RWPE1 (cell line): Measurements from ENCODE around the gene PAWR.

Experiments used
- CTCF ChIA-PET: fragments of 350-600 bp; sonication (Branson Sonifier 250); formaldehyde crosslinking; extraction: SDS; loops from one replicate; lab custom pipeline; 2021; lab: Yijun Ruan, JAX
- POLR2A ChIA-PET: fragments of 400-600 bp; formaldehyde crosslinking; extraction: SDS; loops from one replicate; lab custom pipeline; 2020; ENCODE audit warnings: antibody characterized with exemption; ENCODE audit not compliant: low non-redundant PET; lab: Yijun Ruan, JAX
- DNase-seq: peaks from one replicate; pipeline ENCODE4 v3.0.0; 2012; ENCODE audit warnings: low spot score
- H3K27ac ChIP-seq: fragments of 450-650 bp; 2 replicates; pipeline ENCODE4 v1.5.1; 2017
- TF ChIP-seq, protein P1 (sequence below): fragments of 450-650 bp; conservative IDR thresholded peaks from 2 replicates; pipeline ENCODE4 v1.5.1; 2017; ENCODE audit warnings: low read depth, mild to moderate bottlenecking

The PAWR gene

DNA sequence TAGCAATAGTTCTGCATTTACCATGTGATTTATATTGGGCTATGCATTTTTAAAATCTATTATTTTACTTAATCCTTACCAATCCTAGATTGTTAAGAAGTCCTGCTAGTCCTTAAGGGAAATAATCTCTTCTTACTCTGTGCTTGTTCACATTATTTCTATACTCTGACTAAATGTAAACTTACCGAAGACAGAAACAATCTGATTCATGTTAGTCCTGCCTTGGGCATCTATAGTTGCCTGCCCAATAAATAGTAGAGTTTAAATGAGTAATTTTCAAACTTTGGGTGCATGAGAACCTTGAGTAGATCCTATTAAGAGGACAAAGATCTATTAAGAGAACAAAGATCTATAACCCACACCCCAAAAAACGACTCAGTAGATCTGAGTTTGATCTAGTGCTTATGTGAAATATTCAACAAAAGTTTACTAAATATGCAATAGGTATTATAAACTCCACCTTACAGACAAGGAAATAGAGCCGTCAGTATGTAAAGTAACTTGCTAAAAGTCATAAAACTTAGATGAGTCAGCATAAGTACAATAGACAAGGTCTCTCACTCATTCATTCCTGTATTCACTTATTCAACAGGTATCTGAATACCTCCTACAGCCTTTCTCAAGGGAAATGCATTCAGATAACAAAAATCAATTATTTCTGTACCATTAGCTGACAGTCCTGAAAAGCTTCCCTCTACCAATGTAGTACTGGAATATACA lies 127.6 kb downstream of the PAWR start:
- ChIA-PET CTCF (no interaction called here), POLR2A (no interaction called here)
- DNase-seq: no peak
- H3K27ac ChIP-seq: no peak overlapping the region
- TF ChIP-seq, protein P1, sequence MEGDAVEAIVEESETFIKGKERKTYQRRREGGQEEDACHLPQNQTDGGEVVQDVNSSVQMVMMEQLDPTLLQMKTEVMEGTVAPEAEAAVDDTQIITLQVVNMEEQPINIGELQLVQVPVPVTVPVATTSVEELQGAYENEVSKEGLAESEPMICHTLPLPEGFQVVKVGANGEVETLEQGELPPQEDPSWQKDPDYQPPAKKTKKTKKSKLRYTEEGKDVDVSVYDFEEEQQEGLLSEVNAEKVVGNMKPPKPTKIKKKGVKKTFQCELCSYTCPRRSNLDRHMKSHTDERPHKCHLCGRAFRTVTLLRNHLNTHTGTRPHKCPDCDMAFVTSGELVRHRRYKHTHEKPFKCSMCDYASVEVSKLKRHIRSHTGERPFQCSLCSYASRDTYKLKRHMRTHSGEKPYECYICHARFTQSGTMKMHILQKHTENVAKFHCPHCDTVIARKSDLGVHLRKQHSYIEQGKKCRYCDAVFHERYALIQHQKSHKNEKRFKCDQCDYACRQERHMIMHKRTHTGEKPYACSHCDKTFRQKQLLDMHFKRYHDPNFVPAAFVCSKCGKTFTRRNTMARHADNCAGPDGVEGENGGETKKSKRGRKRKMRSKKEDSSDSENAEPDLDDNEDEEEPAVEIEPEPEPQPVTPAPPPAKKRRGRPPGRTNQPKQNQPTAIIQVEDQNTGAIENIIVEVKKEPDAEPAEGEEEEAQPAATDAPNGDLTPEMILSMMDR: no peak

DNA sequence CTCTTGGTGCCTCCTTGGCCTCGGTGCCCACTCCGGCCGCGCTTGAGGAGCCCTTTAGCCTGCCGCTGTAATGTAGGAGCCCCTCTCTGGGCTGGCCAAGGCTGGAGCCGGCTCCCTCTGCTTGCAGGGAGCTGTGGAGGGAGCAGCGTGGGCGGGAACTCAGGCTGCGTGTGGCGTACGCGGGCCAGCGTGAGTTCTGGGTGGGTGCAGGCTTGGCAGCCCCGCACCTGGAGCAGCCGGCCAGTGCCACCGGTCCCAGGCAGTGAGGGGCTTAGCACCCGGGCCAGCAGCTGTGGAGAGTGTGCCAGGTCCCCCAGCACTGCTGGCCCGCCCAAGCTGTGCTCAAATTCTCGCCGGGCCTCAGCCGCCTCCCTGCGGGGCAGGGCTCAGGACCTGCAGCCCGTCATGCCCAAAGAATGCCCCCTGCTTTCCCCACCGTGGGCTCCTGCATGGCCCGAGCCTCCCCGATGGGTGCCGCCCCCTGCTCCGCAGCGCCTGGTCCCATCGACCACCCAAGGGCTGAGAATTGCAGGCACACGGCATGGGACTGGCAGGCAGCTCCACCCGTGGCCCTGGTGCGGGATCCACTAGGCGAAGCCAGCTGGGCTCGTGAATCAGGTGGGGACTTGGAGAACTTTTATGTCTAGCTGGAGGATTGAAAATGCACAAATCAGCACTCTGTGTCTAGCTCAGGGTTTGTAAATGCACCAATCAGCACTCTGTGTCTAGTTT lies 129.2 kb downstream of the PAWR start:
- H3K27ac ChIP-seq: no peak overlapping the region
- ChIA-PET CTCF (no interaction called here), POLR2A (no interaction called here)
- no peak for DNase-seq
- TF ChIP-seq, protein P1: no peak

DNA sequence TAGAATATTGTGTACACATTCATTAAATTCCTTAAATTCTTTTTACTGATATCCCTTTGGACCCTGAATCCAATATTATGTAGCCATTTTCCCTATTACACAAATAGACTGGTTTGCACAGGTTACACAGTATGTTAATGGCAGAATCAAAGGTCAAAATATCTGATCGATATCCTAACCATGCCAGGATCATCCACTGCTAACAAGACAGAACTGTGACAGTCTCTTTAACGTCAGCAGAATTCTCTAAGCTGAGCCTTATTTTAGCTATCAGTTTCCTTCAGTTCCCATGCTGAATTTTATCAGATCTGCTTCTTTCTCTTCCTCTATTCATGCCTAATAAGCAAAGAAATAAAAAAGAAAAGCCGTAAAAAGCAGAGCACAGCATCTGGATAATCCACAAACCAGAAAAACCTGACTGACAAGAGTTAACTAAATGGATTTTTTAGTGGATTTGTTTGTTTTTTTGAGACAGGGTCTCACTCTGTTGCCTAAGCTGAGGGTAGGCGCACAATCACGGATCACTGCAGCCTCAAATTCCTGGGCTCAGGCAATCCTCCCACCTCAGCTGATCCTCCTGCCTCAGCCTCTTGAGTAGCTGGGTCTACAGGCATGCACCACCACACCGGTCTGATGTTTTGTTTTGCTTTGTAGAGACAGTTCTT lies 130.4 kb downstream of the PAWR start:
- ChIA-PET POLR2A (no interaction called here), CTCF (interaction anchor here (0.6 to 1.2 kb wide), 3 partner anchors 27 to 710 kb away, joined by 3 to 9 read pairs (median 5); no protein-coding TSS in a partner anchor)
- no peak overlapping the region for H3K27ac ChIP-seq
- DNase-seq: no peak
- TF ChIP-seq, protein P1: no peak

DNA sequence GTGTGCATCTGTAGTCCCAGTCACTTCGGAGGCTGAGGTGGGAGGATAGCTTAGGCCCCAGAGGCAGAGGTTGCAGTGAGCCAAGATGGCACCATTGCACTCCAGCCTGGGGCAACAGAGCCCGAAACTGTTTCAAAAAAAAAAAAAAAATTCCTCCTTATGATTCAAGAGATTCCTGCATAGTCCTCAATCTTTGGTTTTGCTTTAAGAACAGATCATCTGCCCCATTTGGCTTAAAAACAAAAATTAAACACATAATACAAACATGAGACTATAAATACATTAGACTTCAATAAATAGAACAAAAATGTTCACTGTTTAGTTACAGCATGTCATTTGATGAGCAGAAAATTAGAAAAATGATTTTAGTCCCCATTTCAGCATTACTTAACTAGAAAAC lies 131.2 kb downstream of the PAWR start:
- DNase-seq: no peak
- no peak overlapping the region for H3K27ac ChIP-seq
- POLR2A ChIA-PET: no interaction called here
- TF ChIP-seq, protein P1: no peak
- CTCF ChIA-PET: interaction anchor here (1.2 kb wide), 1 partner anchor 178 kb away, joined by 5 read pairs; no protein-coding TSS in a partner anchor

DNA sequence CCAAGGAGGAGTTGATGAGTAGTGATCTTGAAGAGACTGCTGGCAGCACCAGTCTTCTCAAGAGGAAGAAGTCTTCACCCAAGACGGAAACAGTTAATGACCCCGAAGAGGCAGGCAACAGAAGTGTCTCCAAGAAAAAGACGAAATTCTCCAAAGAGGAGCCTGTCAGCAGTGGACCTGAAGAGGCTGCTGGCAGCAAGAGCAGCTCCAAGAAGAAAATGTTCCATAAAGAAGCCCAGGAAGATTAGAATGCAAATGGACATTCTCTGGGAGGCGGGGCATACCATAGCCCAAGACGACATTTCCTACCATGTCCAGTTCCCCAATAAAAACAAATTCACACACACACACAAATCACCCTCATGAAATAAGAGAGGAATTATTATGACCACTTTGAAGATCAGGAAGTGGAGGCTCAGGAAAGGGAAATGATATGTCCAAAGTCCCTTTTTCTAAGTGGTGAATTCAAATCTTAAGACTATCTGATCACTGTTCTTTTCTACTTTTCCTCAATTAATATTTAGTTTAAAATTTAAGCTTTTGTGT lies 131.8 kb downstream of the PAWR start:
- TF ChIP-seq, protein P1: no peak
- ChIA-PET POLR2A (no interaction called here), CTCF (interaction anchor here (1.2 kb wide), 1 partner anchor 179 kb away, joined by 5 read pairs; no protein-coding TSS in a partner anchor)
- DNase-seq: no peak
- H3K27ac ChIP-seq: no peak overlapping the region
